Pulmonary artery endothelial cell (primary cell): ENCODE data around the gene ESRP2. TPM values are rescaled to one million over a fixed set of nuclear protein-coding genes. Genes with fewer than 3 reads are reported as not detected.

Source experiments
- DNase-seq: peaks from one replicate; pipeline ENCODE4 v3.0.0-alpha.2; 2011; ENCODE audit warnings: low read depth, low spot score
- total RNA-seq: library from RNA; depleted of rRNA; stranded (reverse); fragments of >200 nt; gene quantifications from 2 replicates; pipeline ENCODE4 v1.2.3, GENCODE V29; 2014

Gene ESRP2
- total RNA-seq, 1 donor from 2014 or later = 0.13 TPM

- no peak for DNase-seq
These were observed 28.5 kb upstream of the ESRP2 start, which contains the start of gene SLC7A6 for GRCh38 chr16:68264128-68265077. SLC7A6 (plus strand) TSS chr16:68264526; CDS start chr16:68274727, 10,201 bp downstream.

GRCh38 chr16:68263559-68264127 lies 27.7 kb upstream of the ESRP2 start:
- no peak for DNase-seq

- DNase-seq = no peak
These were observed 23.3 kb upstream of the ESRP2 start for GRCh38 chr16:68259007-68259825.

GRCh38 chr16:68257906-68258800 lies 22.2 kb upstream of the ESRP2 start:
- no peak for DNase-seq

GRCh38 chr16:68257251-68257905 lies 21.5 kb upstream of the ESRP2 start:
- no peak for DNase-seq

- DNase-seq = no peak
These were observed 19.8 kb upstream of the ESRP2 start for GRCh38 chr16:68255712-68256111.

- no peak for DNase-seq
These were observed 17.8 kb upstream of the ESRP2 start for GRCh38 chr16:68253721-68254120.

GRCh38 chr16:68252383-68252782 lies 16.5 kb upstream of the ESRP2 start:
- DNase-seq = no peak

GRCh38 chr16:68251832-68252231 lies 15.9 kb upstream of the ESRP2 start:
- DNase-seq = no peak

- no peak for DNase-seq
These were observed 15.0 kb upstream of the ESRP2 start for GRCh38 chr16:68250951-68251350.

GRCh38 chr16:68249371-68249770 lies 13.4 kb upstream of the ESRP2 start:
- DNase-seq = no peak

GRCh38 chr16:68247932-68248331 lies 12.0 kb upstream of the ESRP2 start:
- no peak for DNase-seq

GRCh38 chr16:68247400-68247799 lies 11.5 kb upstream of the ESRP2 start:
- DNase-seq = no peak

- DNase-seq = no peak
These were observed 10.7 kb upstream of the ESRP2 start for GRCh38 chr16:68246666-68247065.

- no peak for DNase-seq
These were observed 10.2 kb upstream of the ESRP2 start for GRCh38 chr16:68246121-68246520.

GRCh38 chr16:68244903-68245853 lies 9.3 kb upstream of the ESRP2 start, which contains the start of gene PLA2G15:
PLA2G15 (plus strand) TSS chr16:68245373; CDS start chr16:68245427, 54 bp downstream.
- peak; percentile 79 for DNase-seq

GRCh38 chr16:68244481-68244902 lies 8.6 kb upstream of the ESRP2 start:
- DNase-seq = no peak

- DNase-seq = no peak
These were observed 7.3 kb upstream of the ESRP2 start for GRCh38 chr16:68242926-68243858.
